HG02642 (cell line): ENCODE data around the gene SIM2.

ENCODE experiments used
- ATAC-seq: cut with Tn5 transposase; IDR thresholded peaks from one replicate; pipeline ENCODE4 v1.9.1; 2021; ENCODE audit warnings: mild to moderate bottlenecking; ENCODE audit not compliant: unreplicated experiment, poor library complexity

Gene SIM2

DNA sequence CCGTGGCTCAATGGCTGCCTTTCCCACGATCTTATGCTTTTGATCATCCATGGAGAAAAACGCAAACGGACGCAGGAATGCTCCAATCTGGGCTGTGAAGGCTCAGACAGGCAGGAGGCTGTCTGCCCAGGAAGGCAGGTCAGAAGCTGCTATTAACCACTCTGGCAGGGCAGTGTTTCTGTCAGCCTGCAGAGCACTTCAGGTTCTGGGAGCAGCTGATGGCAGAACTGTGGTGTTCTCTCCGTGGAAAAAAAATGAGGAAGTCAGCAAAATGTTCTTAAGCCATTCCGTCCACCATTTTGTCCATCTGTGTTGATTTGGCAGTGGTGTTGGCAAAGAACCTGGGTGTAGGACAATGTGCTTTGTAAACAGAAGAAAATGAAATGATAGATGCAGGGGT lies 91.7 kb downstream of the SIM2 start:
- ATAC-seq = no peak

DNA sequence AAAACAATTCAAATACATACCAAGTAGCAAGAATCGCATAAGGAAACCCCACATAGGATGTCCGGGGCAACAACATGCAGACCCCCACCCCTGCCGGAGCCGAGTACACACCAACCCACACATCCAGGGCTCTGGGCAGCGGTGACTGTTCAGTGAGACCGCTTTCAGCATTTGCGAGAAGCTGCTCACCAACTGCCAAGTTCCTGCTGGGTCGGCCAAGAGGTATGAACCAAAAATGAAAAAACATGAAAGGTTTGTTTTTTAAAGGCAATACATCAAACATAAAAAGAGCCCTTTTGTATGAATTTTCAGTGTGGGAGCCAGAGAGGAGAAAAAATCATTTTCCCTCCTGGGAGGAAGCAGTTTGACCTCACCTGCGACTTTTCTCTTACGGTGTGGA lies 92.3 kb downstream of the SIM2 start:
- no peak for ATAC-seq

DNA sequence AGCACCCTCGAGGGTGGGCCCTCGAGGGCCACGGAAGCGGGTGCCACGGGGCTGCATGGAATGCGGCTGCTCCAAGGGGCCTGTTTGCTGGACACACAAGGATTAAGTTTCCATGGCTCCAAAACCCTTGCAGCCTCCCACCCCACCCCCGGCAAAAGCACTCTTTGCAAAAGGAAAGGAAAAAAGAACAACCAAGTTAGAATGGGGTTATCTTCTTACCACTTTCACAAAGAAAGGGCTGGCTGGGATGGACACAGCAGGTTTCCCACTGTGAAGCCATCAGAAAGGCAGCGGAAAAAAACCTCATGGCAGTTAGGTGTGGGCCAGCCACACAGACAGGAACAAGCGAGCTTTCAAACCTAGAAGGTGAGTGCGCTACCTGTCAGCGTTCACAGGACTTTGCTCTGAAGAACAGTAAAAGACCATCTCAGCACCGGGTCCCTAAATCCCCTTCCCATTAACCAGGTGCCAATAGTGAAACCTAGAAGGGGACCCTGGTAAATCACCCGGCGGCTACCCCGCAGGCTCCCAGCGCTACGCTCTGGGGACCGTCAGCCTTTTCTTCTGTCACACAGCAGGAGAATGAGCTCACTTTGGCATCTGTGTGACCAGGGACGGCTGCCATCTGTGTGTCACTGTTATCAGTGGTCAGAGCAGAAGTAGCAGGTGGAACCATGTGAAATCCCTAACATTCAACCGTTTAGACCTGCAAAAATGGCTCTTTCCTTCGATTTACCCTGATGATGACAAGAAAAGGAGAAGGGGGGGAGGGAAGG lies 93.0 kb downstream of the SIM2 start:
- no peak for ATAC-seq

DNA sequence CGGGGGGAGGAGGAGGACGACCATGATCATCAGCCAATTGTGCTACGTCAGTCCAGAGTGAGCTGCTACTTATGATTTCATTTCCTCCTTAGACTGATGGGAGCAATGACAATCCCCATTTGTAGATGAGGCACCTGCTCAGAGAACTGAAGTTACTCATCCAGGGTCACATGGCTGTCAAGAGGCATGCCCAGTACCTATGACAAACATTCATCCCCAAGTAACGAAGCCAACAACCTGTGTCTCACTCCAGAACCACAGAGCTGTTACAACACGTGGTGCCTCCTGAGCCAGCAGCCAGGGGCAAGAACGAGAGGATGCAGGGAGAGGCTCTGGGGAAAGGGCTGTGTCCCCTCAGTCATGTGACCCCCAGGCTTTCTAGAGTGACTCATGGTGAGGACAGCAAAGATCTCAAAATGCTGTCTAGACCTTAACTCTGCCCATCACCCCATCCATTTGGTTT lies 93.6 kb downstream of the SIM2 start:
- no peak for ATAC-seq

DNA sequence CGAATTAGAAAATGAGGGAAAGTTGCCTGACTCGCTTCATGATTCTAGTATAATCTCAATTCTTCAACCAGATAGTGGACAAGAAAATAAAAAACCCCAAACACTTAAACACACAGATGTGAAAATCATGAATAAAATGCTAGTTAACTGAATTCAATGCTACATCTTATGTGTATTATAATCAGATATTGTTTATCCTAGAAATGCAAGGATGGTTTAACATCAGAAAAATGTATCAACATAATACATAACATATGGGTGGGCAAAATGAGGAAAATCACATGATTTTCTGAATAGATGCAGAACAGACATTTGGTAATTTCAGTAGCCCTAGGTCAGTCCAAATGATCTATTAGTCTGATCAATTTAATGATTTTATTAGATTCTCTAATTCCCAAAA lies 97.2 kb downstream of the SIM2 start:
- ATAC-seq = no peak

DNA sequence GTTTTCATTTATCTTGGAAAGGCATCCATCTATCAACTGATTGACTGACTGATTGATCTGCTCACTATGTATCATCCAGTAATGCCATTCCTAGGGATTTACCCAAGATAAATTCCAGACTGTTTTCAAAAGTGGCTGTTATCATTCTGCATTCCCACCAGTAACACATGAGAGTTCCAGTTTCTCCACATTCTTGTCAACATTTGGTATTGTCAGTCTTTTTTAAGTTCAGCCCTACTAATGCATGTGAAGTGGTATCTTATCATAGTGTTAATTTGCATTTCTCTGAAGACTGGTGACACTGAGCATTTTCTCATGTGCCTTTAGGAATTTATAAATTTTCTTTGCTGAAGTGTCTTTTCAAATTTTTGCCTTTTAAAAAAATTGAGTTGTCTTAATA lies 99.6 kb downstream of the SIM2 start:
- ATAC-seq = no peak
